ENCODE measurements around the gene IL12RB2. TPM values are rescaled to one million over a fixed set of nuclear protein-coding genes. Genes with fewer than 3 reads are reported as not detected.

Gene IL12RB2
- total and polyA plus RNA-seq, 2 of the 13 experiments (the other 11 are each of a cell fraction or from before 2014, with no cell fraction given): not detected

GRCh38 chr1:67339623-67340343 lies 32.1 kb downstream of the IL12RB2 start:
- TF ChIP-seq MBNL3 (CRISPR knock-in tag; conservative IDR thresholded peaks at IDR 0.05): no peak
- no peak for TF ChIP-seq SRSF4 (IDR thresholded peaks at IDR 0.05; ENCODE audit: low read depth, low read length, poor library complexity, severe bottlenecking)
- no peak for TF ChIP-seq AGO1 (IDR thresholded peaks at IDR 0.05; ENCODE audit: low read depth, low read length, poor library complexity, severe bottlenecking)
- TF ChIP-seq HOXA3 (CRISPR knock-in tag; IDR thresholded peaks at IDR 0.05): no peak
- TF ChIP-seq FOXK1 (CRISPR knock-in tag; IDR thresholded peaks at IDR 0.05; ENCODE audit: borderline replicate concordance, low read depth): no peak
- no peak for TF ChIP-seq KDM3A (CRISPR knock-in tag; IDR thresholded peaks at IDR 0.05; ENCODE audit: low read depth)
- TF ChIP-seq CCDC6 (CRISPR knock-in tag; IDR thresholded peaks at IDR 0.05): no peak
- TF ChIP-seq, protein P1, sequence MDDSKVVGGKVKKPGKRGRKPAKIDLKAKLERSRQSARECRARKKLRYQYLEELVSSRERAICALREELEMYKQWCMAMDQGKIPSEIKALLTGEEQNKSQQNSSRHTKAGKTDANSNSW (CRISPR knock-in tag; IDR thresholded peaks at IDR 0.05; ENCODE audit: borderline replicate concordance): no peak
- TF ChIP-seq ZNF431 (CRISPR knock-in tag; IDR thresholded peaks at IDR 0.05; ENCODE audit: borderline replicate concordance, low read depth): no peak
- no peak for TF ChIP-seq ZNF709 (CRISPR knock-in tag; IDR thresholded peaks at IDR 0.05)
- no peak for TF ChIP-seq ZNF569 (CRISPR knock-in tag; IDR thresholded peaks at IDR 0.05; ENCODE audit: borderline replicate concordance)
- TF ChIP-seq, protein P2, sequence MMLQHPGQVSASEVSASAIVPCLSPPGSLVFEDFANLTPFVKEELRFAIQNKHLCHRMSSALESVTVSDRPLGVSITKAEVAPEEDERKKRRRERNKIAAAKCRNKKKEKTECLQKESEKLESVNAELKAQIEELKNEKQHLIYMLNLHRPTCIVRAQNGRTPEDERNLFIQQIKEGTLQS (CRISPR knock-in tag; IDR thresholded peaks at IDR 0.05): no peak
- no peak for TF ChIP-seq ZNF484 (CRISPR knock-in tag; IDR thresholded peaks at IDR 0.05; ENCODE audit: borderline replicate concordance, low read depth)
- H3K9ac ChIP-seq (ENCODE audit: insufficient read depth, low read depth, low read length): no peak overlapping the region
- H2AFZ ChIP-seq (ENCODE audit: low read length): no peak overlapping the region
- 15% methylated on average over 7 of the region's 7 CpGs for WGBS (ENCODE audit: low lambda C conversion rate)
- H4K20me1 ChIP-seq (ENCODE audit: insufficient read depth, low read length): no peaks in the 10 kb centered on the region
- ChIA-PET POLR2A (no interaction called here), CTCF (ENCODE audit: low intra/inter-chr PET ratio, low total read pairs) (no interaction called here)
- H3K4me2 ChIP-seq (ENCODE audit: low read depth, low read length): no peak overlapping the region
- no peaks in the 10 kb centered on the region for H3K79me2 ChIP-seq (ENCODE audit: insufficient read depth, low read length)
- intact Hi-C loops (cut with micrococcal nuclease; ENCODE audit: unreplicated experiment): no loop called here
- H3K27ac ChIP-seq (ENCODE audit: extremely low read length, insufficient read depth, low read length): no peak overlapping the region
- H3K9me3 ChIP-seq (ENCODE audit: low read length): no peaks in the 10 kb centered on the region
- H3K4me1 ChIP-seq (ENCODE audit: insufficient read depth, low read length): no peaks in the 10 kb centered on the region
- H3K27me3 ChIP-seq (ENCODE audit: control insufficient read depth in 1 of 2, insufficient read depth in 2 of 2, low read length in 2 of 2): no peaks in the 10 kb centered on the region
- DNase-seq (ENCODE audit: low spot score): no peak
- in situ Hi-C loops (cut with HindIII; ENCODE audit: extremely low pct_ligation_motif_present, low pct_unique_long_range_greater_than_20kb): no loop called here
- H3K36me3 ChIP-seq (replicated peaks in 1 of 2; ENCODE audit: control insufficient read depth in 1 of 2, insufficient read depth in 2 of 2, low read length in 2 of 2): no peaks in the 10 kb centered on the region
- no TSS peak for BruUV-seq (replicated peaks)
- no peak for ATAC-seq
- no peak for FAIRE-seq
- no peak overlapping the region for H3K4me3 ChIP-seq (replicated peaks in 1 of 3; ENCODE audit: insufficient read depth in 1 of 3, low read depth in 2 of 3, low read length in 3 of 3)
